Measurements from ENCODE around the gene SHROOM3.

Gene SHROOM3

DNA sequence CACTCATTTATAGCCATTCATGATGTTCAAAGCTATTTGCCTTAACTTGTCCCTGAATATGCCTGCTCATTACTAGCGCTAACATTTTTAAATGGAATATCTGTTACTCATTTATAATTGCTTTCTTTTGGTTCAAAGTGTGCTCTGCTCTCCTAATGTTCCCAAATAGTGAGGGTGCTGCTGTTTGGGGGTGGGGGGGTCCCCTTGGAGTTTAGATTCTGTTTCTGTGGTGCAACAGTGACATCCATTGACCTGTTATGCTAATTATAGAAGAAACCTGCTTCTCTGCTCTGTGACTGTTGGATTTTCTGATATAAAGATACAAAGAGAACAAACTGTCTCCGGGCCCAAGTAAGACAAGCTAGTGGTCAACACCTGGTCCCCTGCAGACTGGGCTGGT, 222.4 kb downstream of the SHROOM3 start:
- ChIA-PET POLR2A (no interaction called here), CTCF (no interaction called here)
- TF ChIP-seq LEF1 (IDR thresholded peaks at IDR 0.05; ENCODE audit: borderline replicate concordance): no peak
- TF ChIP-seq FOXA1 (IDR thresholded peaks at IDR 0.05): no peak
- TF ChIP-seq ZNF384 (IDR thresholded peaks at IDR 0.05): no peak
- TF ChIP-seq HDGF (IDR thresholded peaks at IDR 0.05; ENCODE audit: borderline replicate concordance): no peak
- TF ChIP-seq SUZ12 (IDR thresholded peaks at IDR 0.05): no peak
- no peak for TF ChIP-seq SP1 (IDR thresholded peaks at IDR 0.05)
- no peak for TF ChIP-seq L3MBTL2 (conservative IDR thresholded peaks at IDR 0.05)
- TF ChIP-seq FOXM1 (IDR thresholded peaks at IDR 0.05; ENCODE audit: borderline replicate concordance): no peak
- no peak for TF ChIP-seq ARNT (IDR thresholded peaks at IDR 0.05)
- no peak for DNase-seq (ENCODE audit: extremely low spot score)

DNA sequence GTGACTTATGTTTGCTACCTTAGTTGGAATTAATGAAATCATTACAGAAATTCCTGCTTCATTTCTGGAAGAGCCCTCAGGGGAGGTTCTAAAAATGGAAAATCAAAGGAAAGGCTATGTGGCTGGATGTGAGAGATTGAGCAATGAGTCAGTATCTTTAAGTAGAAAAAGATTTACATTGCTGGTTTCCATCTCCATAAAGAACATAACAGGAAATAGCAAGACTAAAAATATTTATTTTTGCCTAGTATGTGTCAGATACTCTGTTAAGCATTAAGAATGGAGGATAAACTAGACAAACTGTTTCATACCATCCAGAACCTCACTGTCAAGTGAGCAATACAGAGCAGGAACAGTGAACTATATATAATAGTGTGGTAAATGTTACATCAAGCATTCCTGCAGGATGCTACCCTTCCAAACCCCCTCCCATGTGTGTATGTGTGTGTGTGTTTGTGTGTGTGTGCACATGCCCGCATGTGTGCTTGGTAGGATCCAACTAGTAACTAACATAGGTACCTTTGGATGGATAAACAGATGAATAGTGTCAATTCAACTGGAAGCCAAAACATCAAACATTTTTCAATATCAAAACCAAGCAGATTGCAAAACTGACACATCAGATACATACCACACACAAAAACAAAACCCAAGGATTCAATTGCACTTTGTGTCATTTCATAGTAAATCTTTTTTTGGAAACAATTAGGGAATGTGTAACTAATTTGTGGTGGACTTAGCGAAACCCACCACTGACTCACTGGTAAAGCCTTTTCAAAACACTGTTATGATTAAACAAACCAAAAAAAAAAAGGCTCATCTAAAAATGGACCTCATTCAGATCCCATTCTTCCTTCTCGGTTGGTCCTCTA, 223.4 kb downstream of the SHROOM3 start:
- TF ChIP-seq ELF4 (IDR thresholded peaks at IDR 0.05) (no peak), HDGF (IDR thresholded peaks at IDR 0.05; ENCODE audit: borderline replicate concordance) (no peak), ZNF384 (IDR thresholded peaks at IDR 0.05) (no peak), ARNT (IDR thresholded peaks at IDR 0.05) (no peak), FOXA1 (IDR thresholded peaks at IDR 0.05) (no peak), SP1 (IDR thresholded peaks at IDR 0.05) (no peak), LEF1 (IDR thresholded peaks at IDR 0.05; ENCODE audit: borderline replicate concordance) (no peak), NFRKB (IDR thresholded peaks at IDR 0.05) (no peak), TARDBP (IDR thresholded peaks at IDR 0.05) (no peak), CTBP1 (IDR thresholded peaks at IDR 0.05; ENCODE audit: borderline replicate concordance) (no peak), BHLHE40 (IDR thresholded peaks at IDR 0.05; ENCODE audit: borderline replicate concordance) (no peak)
- POLR2A ChIA-PET: no interaction called here
- CTCF ChIA-PET: no interaction called here
- DNase-seq (ENCODE audit: extremely low spot score): no peak

DNA sequence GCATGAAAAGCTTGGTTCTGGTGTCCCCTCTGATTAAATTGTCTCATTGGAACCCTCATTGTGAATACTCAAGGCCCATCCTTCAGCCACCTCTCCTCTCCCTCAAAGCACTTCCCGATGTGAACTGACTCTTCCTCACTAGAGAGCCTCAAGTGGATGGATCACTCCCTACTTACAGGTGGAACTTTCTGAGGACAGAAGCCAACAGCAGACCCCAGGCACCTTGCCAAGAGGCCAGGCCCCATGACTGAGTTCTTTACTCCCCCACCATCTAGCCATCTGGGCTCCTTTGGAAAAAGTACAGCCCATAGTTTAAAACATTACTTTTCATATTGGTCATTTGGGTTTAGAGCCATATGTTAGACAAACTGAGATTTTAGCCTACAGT, 224.1 kb downstream of the SHROOM3 start:
- POLR2A ChIA-PET: no interaction called here

DNA sequence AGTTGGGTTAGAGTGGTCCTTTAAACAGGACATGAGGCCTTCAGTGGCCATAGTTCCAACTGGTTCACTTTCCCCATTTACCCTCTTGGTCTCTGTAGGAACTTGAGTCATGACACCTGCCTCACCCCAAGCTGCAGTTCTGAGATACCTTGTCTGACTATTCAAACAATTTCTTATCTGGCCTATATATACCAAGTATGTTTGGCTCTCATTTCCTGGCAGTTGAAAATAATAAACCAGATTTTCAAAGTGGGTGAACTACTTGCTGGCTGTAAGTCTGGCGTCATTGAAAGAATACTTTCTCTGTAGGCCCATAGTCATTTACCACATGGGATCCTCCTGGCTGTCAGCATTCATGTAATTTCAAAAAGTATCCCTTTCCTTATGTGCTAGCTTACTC, 228.8 kb downstream of the SHROOM3 start:
- DNase-seq (ENCODE audit: extremely low spot score): no peak
- ChIA-PET POLR2A (no interaction called here), CTCF (no interaction called here)
- TF ChIP-seq ELF4 (IDR thresholded peaks at IDR 0.05): no peak
- TF ChIP-seq LEF1 (IDR thresholded peaks at IDR 0.05; ENCODE audit: borderline replicate concordance): no peak
- no peak for TF ChIP-seq FOXM1 (IDR thresholded peaks at IDR 0.05; ENCODE audit: borderline replicate concordance)
- no peak for TF ChIP-seq HDGF (IDR thresholded peaks at IDR 0.05; ENCODE audit: borderline replicate concordance)
- no peak for TF ChIP-seq L3MBTL2 (conservative IDR thresholded peaks at IDR 0.05)
- TF ChIP-seq NFRKB (IDR thresholded peaks at IDR 0.05): no peak
- no peak for TF ChIP-seq FOXA1 (IDR thresholded peaks at IDR 0.05)
- no peak for TF ChIP-seq FOXK2 (IDR thresholded peaks at IDR 0.05)
- no peak for TF ChIP-seq CTBP1 (IDR thresholded peaks at IDR 0.05; ENCODE audit: borderline replicate concordance)
- TF ChIP-seq, protein P1, sequence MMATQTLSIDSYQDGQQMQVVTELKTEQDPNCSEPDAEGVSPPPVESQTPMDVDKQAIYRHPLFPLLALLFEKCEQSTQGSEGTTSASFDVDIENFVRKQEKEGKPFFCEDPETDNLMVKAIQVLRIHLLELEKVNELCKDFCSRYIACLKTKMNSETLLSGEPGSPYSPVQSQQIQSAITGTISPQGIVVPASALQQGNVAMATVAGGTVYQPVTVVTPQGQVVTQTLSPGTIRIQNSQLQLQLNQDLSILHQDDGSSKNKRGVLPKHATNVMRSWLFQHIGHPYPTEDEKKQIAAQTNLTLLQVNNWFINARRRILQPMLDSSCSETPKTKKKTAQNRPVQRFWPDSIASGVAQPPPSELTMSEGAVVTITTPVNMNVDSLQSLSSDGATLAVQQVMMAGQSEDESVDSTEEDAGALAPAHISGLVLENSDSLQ (IDR thresholded peaks at IDR 0.05): no peak

More for the DNA sequence above, 224.1 kb downstream of the SHROOM3 start:
- CTCF ChIA-PET: no interaction called here
- no peak for DNase-seq (ENCODE audit: extremely low spot score)
- no peak for TF ChIP-seq HDGF (IDR thresholded peaks at IDR 0.05; ENCODE audit: borderline replicate concordance)
- no peak for TF ChIP-seq LEF1 (IDR thresholded peaks at IDR 0.05; ENCODE audit: borderline replicate concordance)
- TF ChIP-seq, protein P1 (IDR thresholded peaks at IDR 0.05): no peak
- TF ChIP-seq SUZ12 (IDR thresholded peaks at IDR 0.05): no peak
- TF ChIP-seq ARNT (IDR thresholded peaks at IDR 0.05): no peak
- no peak for TF ChIP-seq BHLHE40 (IDR thresholded peaks at IDR 0.05; ENCODE audit: borderline replicate concordance)
- no peak for TF ChIP-seq SP1 (IDR thresholded peaks at IDR 0.05)
- no peak for TF ChIP-seq TARDBP (IDR thresholded peaks at IDR 0.05)
- TF ChIP-seq FOXM1 (IDR thresholded peaks at IDR 0.05; ENCODE audit: borderline replicate concordance): no peak
- TF ChIP-seq L3MBTL2 (conservative IDR thresholded peaks at IDR 0.05): no peak

DNA sequence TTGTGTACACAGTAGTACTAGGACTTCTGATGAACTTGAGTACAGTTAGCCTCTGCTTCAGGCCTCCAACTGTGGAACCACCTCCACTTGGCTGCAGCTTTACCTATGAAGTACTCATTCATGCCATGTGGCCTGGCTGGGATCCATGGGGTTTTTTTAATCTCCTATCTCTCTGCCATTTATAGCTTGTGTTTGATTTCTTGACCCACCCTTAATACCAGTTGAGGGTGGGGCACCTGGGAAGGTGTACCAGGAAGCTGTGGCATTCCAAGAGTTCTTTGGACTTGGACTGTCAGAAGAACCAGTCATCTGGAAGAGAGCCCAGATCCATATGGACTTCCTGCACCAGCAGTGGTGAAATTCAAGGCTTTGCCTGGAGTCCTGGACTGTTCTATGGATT, 230.1 kb downstream of the SHROOM3 start:
- DNase-seq (ENCODE audit: extremely low spot score): no peak
- CTCF ChIA-PET: no interaction called here
- POLR2A ChIA-PET: no interaction called here
- TF ChIP-seq SP1 (IDR thresholded peaks at IDR 0.05) (no peak), CTBP1 (IDR thresholded peaks at IDR 0.05; ENCODE audit: borderline replicate concordance) (no peak), L3MBTL2 (conservative IDR thresholded peaks at IDR 0.05) (no peak), ARNT (IDR thresholded peaks at IDR 0.05) (no peak), BHLHE40 (IDR thresholded peaks at IDR 0.05; ENCODE audit: borderline replicate concordance) (no peak), LEF1 (IDR thresholded peaks at IDR 0.05; ENCODE audit: borderline replicate concordance) (no peak)

DNA sequence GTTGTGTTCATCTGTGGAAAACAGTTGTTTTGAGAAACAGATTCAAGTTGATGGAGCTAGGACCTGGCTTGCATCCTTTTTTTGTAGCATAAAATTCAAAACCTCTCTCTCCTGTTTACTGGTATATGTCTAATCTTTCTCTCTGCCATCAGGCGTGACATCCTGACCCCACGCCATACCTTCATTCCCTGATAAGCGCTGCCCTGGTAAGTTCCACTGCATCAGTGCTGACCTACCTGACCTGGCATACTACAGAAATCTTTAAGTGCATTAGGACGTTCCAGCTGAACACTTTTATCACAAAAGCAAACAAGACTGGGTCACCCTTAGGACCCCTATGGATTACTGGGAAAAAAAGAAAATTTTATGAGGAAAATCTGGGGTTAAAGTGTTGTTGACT, 230.7 kb downstream of the SHROOM3 start:
- no peak for DNase-seq (ENCODE audit: extremely low spot score)
- TF ChIP-seq L3MBTL2 (conservative IDR thresholded peaks at IDR 0.05): no peak
- TF ChIP-seq SP1 (IDR thresholded peaks at IDR 0.05): no peak
- TF ChIP-seq ELF4 (IDR thresholded peaks at IDR 0.05): no peak
- TF ChIP-seq CTBP1 (IDR thresholded peaks at IDR 0.05; ENCODE audit: borderline replicate concordance): no peak
- TF ChIP-seq NFRKB (IDR thresholded peaks at IDR 0.05): no peak
- TF ChIP-seq LEF1 (IDR thresholded peaks at IDR 0.05; ENCODE audit: borderline replicate concordance): no peak
- TF ChIP-seq TARDBP (IDR thresholded peaks at IDR 0.05): no peak
- no peak for TF ChIP-seq ZNF384 (IDR thresholded peaks at IDR 0.05)
- no peak for TF ChIP-seq ARNT (IDR thresholded peaks at IDR 0.05)
- TF ChIP-seq FOXK2 (IDR thresholded peaks at IDR 0.05): no peak
- TF ChIP-seq FOXA1 (IDR thresholded peaks at IDR 0.05): no peak
- TF ChIP-seq SUZ12 (IDR thresholded peaks at IDR 0.05): no peak
- no peak for TF ChIP-seq HDGF (IDR thresholded peaks at IDR 0.05; ENCODE audit: borderline replicate concordance)
- no peak for TF ChIP-seq FOXM1 (IDR thresholded peaks at IDR 0.05; ENCODE audit: borderline replicate concordance)
- TF ChIP-seq, protein P1 (IDR thresholded peaks at IDR 0.05): no peak
- ChIA-PET CTCF (no interaction called here), POLR2A (no interaction called here)
